ENCODE data around the gene TMEM201. TPM values are rescaled to one million over a fixed set of nuclear protein-coding genes. Genes with fewer than 3 reads are reported as not detected.

TMEM201 gene
- total and polyA plus RNA-seq, 2 of the 4 experiments (the other 2 are of a cell fraction) = 1.3 to 8.7 TPM

DNA sequence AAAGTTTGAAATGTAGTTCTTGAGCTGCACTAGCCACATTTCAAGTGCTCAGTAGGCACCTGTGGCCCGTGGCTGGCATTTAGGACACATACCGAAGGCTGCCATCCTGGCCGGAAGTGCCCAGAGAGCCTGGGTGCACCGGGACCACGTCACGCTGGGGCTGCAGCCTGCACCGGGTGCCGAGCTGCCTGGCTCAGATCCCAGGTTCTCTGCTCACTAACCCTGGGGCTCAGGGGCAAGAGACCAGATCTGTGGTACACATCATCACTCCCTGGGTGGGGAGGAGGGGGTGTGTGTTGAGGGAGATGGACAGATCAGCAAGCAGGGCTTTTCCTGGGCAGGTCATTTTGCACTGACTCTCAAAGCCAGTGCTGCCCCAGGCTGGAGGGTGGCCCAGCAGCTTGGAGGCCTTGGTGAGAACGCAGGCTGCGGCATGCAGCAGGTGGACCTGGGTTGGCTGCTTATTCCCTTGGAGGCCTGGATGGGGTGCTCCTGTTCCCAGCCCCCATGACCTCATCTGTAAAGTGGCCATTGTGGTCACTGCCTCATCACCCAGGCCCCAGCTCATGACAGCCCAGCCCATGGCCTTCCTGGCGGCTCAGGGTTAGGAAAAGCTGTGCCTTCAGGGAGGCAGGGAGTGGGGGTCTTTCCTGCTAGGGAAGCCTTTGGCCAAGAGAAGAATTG, 23.6 kb downstream of the TMEM201 start:
- ATAC-seq (ENCODE audit: low read depth) = no peak
- no peak overlapping the region for H2BK120ac ChIP-seq (ENCODE audit: low read depth, low read length)
- no peaks in the 10 kb centered on the region for H3K27me3 ChIP-seq (ENCODE audit: control insufficient read depth, insufficient read depth, low read length)
- H3K4ac ChIP-seq (ENCODE audit: low read depth, low read length) = no peak overlapping the region
- H3K9ac ChIP-seq (ENCODE audit: low read depth, low read length) = no peak overlapping the region
- CTCF ChIA-PET = no interaction called here
- no peak overlapping the region for H3K23ac ChIP-seq (ENCODE audit: low read depth, low read length)
- H2BK15ac ChIP-seq (ENCODE audit: low read depth, low read length) = no peak overlapping the region
- intact Hi-C loops (cut with micrococcal nuclease) (no loop called here), dilution Hi-C loops (cut with HindIII; ENCODE audit: low sequenced_read_pairs, unreplicated experiment) (no loop called here), in situ Hi-C loops (cut with MboI; ENCODE audit: low sequenced_read_pairs) (no loop called here)
- no peak overlapping the region for H3K4me3 ChIP-seq (ENCODE audit: insufficient read depth, low read depth, low read length)
- no peak overlapping the region for H3K4me2 ChIP-seq (ENCODE audit: low read depth, low read length)
- no peak overlapping the region for H3K18ac ChIP-seq (ENCODE audit: low read depth, low read length)
- no peak for DNase-seq
- no peaks in the 10 kb centered on the region for H4K20me1 ChIP-seq (ENCODE audit: insufficient read depth, low read length)
- H3K14ac ChIP-seq (replicated peaks; ENCODE audit: low read depth, low read length) = no peak overlapping the region
- H4K91ac ChIP-seq (ENCODE audit: insufficient read depth, low read depth, low read length) = no peak overlapping the region
- H3K27ac ChIP-seq (ENCODE audit: insufficient read depth, low read length) = no peak overlapping the region
- no peak overlapping the region for H2BK20ac ChIP-seq (ENCODE audit: low read depth, low read length)
- H3K56ac ChIP-seq (ENCODE audit: extremely low read depth, insufficient read depth, low read length) = no peak overlapping the region
- H2BK5ac ChIP-seq (ENCODE audit: low read depth, low read length, poor library complexity, severe bottlenecking) = no peak overlapping the region
- peak overlapping the region; percentile 19 for H2AK9ac ChIP-seq (replicated peaks; ENCODE audit: low read depth, low read length, poor library complexity)
- no peaks in the 10 kb centered on the region for H3K9me3 ChIP-seq (ENCODE audit: control insufficient read depth, insufficient read depth, low read length)
- H2AFZ ChIP-seq (replicated peaks; ENCODE audit: low read length, poor library complexity) = no peak overlapping the region
- H3K79me1 ChIP-seq (ENCODE audit: low read depth in 1 of 2, low read length in 2 of 2) = no peaks in the 10 kb centered on the region
- H2AK5ac ChIP-seq (ENCODE audit: low read depth, low read length) = no peak overlapping the region
- no peak for TF ChIP-seq MAZ (IDR thresholded peaks at IDR 0.05; ENCODE audit: borderline replicate concordance, low read depth, low read length)
- no peak for TF ChIP-seq RCOR1 (IDR thresholded peaks at IDR 0.05; ENCODE audit: insufficient replicate concordance, low read length)
- no peak for TF ChIP-seq MAFK (IDR thresholded peaks at IDR 0.05; ENCODE audit: low read depth, low read length)
- TF ChIP-seq CEBPB (IDR thresholded peaks at IDR 0.05; ENCODE audit: low read depth, low read length) = no peak
- TF ChIP-seq FOS (IDR thresholded peaks at IDR 0.05; ENCODE audit: low read depth, low read length) = no peak
- TF ChIP-seq, protein P1, sequence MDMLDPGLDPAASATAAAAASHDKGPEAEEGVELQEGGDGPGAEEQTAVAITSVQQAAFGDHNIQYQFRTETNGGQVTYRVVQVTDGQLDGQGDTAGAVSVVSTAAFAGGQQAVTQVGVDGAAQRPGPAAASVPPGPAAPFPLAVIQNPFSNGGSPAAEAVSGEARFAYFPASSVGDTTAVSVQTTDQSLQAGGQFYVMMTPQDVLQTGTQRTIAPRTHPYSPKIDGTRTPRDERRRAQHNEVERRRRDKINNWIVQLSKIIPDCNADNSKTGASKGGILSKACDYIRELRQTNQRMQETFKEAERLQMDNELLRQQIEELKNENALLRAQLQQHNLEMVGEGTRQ (IDR thresholded peaks at IDR 0.05; ENCODE audit: low read depth, low read length) = no peak
- TF ChIP-seq MXI1 (IDR thresholded peaks at IDR 0.05; ENCODE audit: borderline replicate concordance, low read depth, low read length) = no peak
- no peak for TF ChIP-seq RFX5 (IDR thresholded peaks at IDR 0.05; ENCODE audit: low read depth, low read length)
- TF ChIP-seq RAD21 (IDR thresholded peaks at IDR 0.05; ENCODE audit: low read length) = no peak
- TF ChIP-seq, protein P2, sequence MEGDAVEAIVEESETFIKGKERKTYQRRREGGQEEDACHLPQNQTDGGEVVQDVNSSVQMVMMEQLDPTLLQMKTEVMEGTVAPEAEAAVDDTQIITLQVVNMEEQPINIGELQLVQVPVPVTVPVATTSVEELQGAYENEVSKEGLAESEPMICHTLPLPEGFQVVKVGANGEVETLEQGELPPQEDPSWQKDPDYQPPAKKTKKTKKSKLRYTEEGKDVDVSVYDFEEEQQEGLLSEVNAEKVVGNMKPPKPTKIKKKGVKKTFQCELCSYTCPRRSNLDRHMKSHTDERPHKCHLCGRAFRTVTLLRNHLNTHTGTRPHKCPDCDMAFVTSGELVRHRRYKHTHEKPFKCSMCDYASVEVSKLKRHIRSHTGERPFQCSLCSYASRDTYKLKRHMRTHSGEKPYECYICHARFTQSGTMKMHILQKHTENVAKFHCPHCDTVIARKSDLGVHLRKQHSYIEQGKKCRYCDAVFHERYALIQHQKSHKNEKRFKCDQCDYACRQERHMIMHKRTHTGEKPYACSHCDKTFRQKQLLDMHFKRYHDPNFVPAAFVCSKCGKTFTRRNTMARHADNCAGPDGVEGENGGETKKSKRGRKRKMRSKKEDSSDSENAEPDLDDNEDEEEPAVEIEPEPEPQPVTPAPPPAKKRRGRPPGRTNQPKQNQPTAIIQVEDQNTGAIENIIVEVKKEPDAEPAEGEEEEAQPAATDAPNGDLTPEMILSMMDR (conservative IDR thresholded peaks at IDR 0.05; ENCODE audit: low read depth, low read length) = no peak
- TF ChIP-seq, protein P3, sequence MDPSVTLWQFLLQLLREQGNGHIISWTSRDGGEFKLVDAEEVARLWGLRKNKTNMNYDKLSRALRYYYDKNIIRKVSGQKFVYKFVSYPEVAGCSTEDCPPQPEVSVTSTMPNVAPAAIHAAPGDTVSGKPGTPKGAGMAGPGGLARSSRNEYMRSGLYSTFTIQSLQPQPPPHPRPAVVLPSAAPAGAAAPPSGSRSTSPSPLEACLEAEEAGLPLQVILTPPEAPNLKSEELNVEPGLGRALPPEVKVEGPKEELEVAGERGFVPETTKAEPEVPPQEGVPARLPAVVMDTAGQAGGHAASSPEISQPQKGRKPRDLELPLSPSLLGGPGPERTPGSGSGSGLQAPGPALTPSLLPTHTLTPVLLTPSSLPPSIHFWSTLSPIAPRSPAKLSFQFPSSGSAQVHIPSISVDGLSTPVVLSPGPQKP (IDR thresholded peaks at IDR 0.05; ENCODE audit: borderline replicate concordance, low read depth, low read length) = no peak
- no peak for TF ChIP-seq SMC3 (IDR thresholded peaks at IDR 0.05; ENCODE audit: low read depth, low read length)
- no peak for TF ChIP-seq POLR2A (IDR thresholded peaks at IDR 0.05; ENCODE audit: low read depth, low read length)
- no peak for TF ChIP-seq NFE2L2 (IDR thresholded peaks at IDR 0.05; ENCODE audit: low read depth, low read length)
- TF ChIP-seq CHD1 (IDR thresholded peaks at IDR 0.05; ENCODE audit: low read depth, low read length) = no peak
- no peak for TF ChIP-seq BHLHE40 (IDR thresholded peaks at IDR 0.05; ENCODE audit: low read depth, low read length)
- H3K36me3 ChIP-seq (ENCODE audit: control insufficient read depth, insufficient read depth, low read length) = peaks cover 22% of the 10 kb centered on the region
- no peak overlapping the region for H4K8ac ChIP-seq (ENCODE audit: low read depth in 2 of 2, low read length in 2 of 2)
- no peaks in the 10 kb centered on the region for H3K9me1 ChIP-seq (ENCODE audit: insufficient read depth, low read length)
- BruUV-seq (replicated peaks) = no TSS peak
- no peaks in the 10 kb centered on the region for H3K4me1 ChIP-seq (ENCODE audit: control insufficient read depth, insufficient read depth, low read length)
- no peak overlapping the region for H4K5ac ChIP-seq (ENCODE audit: low read depth, low read length)
- POLR2A ChIA-PET (ENCODE audit: unreplicated experiment) = no interaction called here
- WGBS, 2 experiments (ENCODE audit: extremely low coverage in 2 of 2, insufficient read length in 1 of 2) = 83% methylated on average over 8 of the region's 11 CpGs; no CpG with 5 or more reads in 1 of the 2 experiments

Data from IMR-90 (cell line).